Vagina (tissue), 2 donors: ENCODE measurements around the gene BEST1. TPM values are rescaled to one million over a fixed set of nuclear protein-coding genes. Genes with fewer than 3 reads are reported as not detected.
A peak's percentile ranks its signal among the peaks of the same experiment; 100 is the strongest.

Source experiments
- DNase-seq, 2 donors: peaks; one replicate each; pipeline ENCODE4 v3.0.0-alpha.2; 2017; ENCODE audit errors: extremely low spot score in 2 of 2
- H3K27ac ChIP-seq: fragments of 200-600 bp; sonication (generic); one replicate; pipeline ENCODE4 v1.5.1; 2019
- H3K27me3 ChIP-seq: fragments of 200-600 bp; sonication (generic); one replicate; pipeline ENCODE4 v1.5.1; 2019
- H3K36me3 ChIP-seq, 2 donors: fragments of 200-600 bp; sonication (generic); one replicate each; pipeline ENCODE4 v1.5.1; 2017 to 2019
- H3K4me1 ChIP-seq: fragments of 200-600 bp; sonication (generic); one replicate; pipeline ENCODE4 v1.5.1; 2019
- H3K4me3 ChIP-seq, 2 donors: fragments of 200-600 bp; sonication (generic); 1 replicate in 1 of 2; 2 replicates in 1 of 2; pipeline ENCODE4 v1.5.1; 2016 to 2019
- H3K9me3 ChIP-seq: fragments of 200-600 bp; sonication (generic); one replicate; pipeline ENCODE4 v1.5.1; 2019
- CTCF ChIP-seq, 3 experiments: fragments of 450-650 bp in 2 of 3; fragments of 200-600 bp in 1 of 3; sonication (generic) in 1 of 3; IDR thresholded peaks; one replicate each; pipeline ENCODE4 v1.5.1; 2017 to 2019; ENCODE audit warnings: antibody characterized with exemption in 3 of 3, mild to moderate bottlenecking in 2 of 3, moderate library complexity in 2 of 3
- POLR2A ChIP-seq, 2 donors: fragments of 450-650 bp; IDR thresholded peaks; one replicate each; pipeline ENCODE4 v1.6.1; 2017; ENCODE audit warnings: antibody characterized with exemption in 2 of 2, mild to moderate bottlenecking in 2 of 2, moderate library complexity in 2 of 2
- POLR2AphosphoS5 ChIP-seq, 2 donors: sonication (generic); formaldehyde crosslinking; IDR thresholded peaks; one replicate each; pipeline ENCODE4 v1.9.0; 2017; ENCODE audit warnings: antibody characterized with exemption in 2 of 2, mild to moderate bottlenecking in 2 of 2, low read depth in 1 of 2; ENCODE audit not compliant: insufficient read depth in 1 of 2
- intact Hi-C: fragments of 100-400 bp; cut with DNase I; formaldehyde crosslinking; loops from one replicate; pipeline ENCODE4 v1.15.1; 2023
- total RNA-seq: library from RNA; depleted of rRNA; stranded (reverse); fragments of >200 nt; gene quantifications from one replicate; pipeline ENCODE4 v1.2.3, GENCODE V29; 2016

Gene BEST1
- total RNA-seq, 1 donor from 2014 or later, result 4.4 TPM

- H3K4me3 ChIP-seq, result no peak overlapping the region
- DNase-seq, result no peak
- H3K27me3 ChIP-seq, result no peaks in the 10 kb centered on the region
- intact Hi-C loops, result no loop called here
- TF ChIP-seq POLR2A (IDR thresholded peaks at IDR 0.05) (no peak), CTCF (IDR thresholded peaks at IDR 0.05) (no peak), POLR2AphosphoS5 (IDR thresholded peaks at IDR 0.05; ENCODE audit: insufficient read depth in 1 of 2, low read depth in 1 of 2) (no peak)
- H3K9me3 ChIP-seq, result no peaks in the 10 kb centered on the region
- H3K4me1 ChIP-seq, result peaks cover 52% of the 10 kb centered on the region
- H3K36me3 ChIP-seq, result peaks cover 0 to 26% of the 10 kb centered on the region in 2 donors
- peak overlapping the region; percentile 71 for H3K27ac ChIP-seq
Measured at GRCh38 chr11:61907871-61908729, 42.1 kb upstream of the BEST1 start.

GRCh38 chr11:61908730-61909316 lies 41.3 kb upstream of the BEST1 start:
- Histone ChIP-seq H3K9me3 (no peaks in the 10 kb centered on the region), H3K27me3 (no peaks in the 10 kb centered on the region), H3K27ac (peak overlapping the region; percentile 71), H3K4me3 (no peak overlapping the region), H3K36me3 (peaks cover 0 to 22% of the 10 kb centered on the region in 2 donors), H3K4me1 (peaks cover 56% of the 10 kb centered on the region)
- TF ChIP-seq CTCF (IDR thresholded peaks at IDR 0.05), result no peak
- no peak for TF ChIP-seq POLR2AphosphoS5 (IDR thresholded peaks at IDR 0.05; ENCODE audit: insufficient read depth in 1 of 2, low read depth in 1 of 2)
- no peak for TF ChIP-seq POLR2A (IDR thresholded peaks at IDR 0.05)
- DNase-seq, result no peak
- intact Hi-C loops, result no loop called here

DNA sequence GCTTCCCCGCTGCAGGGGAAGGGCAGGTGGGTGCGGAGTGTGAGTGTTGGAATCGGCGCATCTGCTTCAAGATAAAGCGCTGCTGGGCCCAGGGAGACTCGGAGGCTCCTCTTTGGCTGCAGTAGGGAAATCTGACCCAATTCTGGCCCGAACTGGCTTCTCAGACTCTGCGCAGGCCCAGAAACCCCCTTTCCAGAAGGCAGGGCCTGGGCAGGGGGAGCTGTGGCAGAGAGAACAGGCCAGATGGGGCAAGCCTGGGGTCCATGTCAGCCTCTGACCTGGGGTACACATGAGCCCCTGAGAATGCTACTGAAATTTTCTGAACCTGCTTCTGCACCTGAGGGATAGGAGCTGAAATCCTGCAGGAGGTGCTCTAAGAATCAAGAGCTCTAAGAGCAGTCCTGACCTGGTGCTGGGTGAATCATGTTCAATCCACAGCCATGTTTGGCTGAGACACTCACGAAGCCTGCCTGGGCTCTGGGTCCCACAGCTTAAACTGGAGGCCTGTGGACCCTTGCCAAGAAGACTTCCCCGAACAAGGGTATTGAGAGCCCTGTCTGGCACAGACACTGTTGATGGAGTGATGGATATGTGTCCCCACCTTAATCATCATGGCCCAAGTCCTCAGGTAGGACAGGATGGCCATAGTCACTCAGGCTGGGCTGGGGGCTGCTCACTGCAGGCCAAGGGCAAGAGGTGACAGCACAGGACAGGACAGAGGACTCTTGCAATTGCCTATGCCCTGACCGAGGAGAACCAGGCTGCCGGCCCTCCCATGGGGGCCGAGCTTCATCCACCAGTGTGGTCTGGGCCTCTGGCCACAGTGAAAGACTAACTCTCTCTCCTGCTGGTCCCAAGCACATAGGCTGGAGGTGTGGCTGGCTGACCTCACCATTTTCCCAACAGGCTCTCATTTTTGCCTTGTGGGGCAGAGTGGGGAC lies 39.7 kb upstream of the BEST1 start:
- H3K9me3 ChIP-seq, result no peaks in the 10 kb centered on the region
- H3K27me3 ChIP-seq, result no peaks in the 10 kb centered on the region
- DNase-seq, result no peak
- H3K36me3 ChIP-seq, result peaks cover 0 to 10% of the 10 kb centered on the region in 2 donors
- no peak overlapping the region for H3K4me3 ChIP-seq
- TF ChIP-seq POLR2AphosphoS5 (IDR thresholded peaks at IDR 0.05; ENCODE audit: insufficient read depth in 1 of 2, low read depth in 1 of 2) (peak in 1 of 2 donors; percentile 17), POLR2A (IDR thresholded peaks at IDR 0.05) (no peak)
- H3K4me1 ChIP-seq, result peaks cover 71% of the 10 kb centered on the region
- peak overlapping the region; percentile 71 for H3K27ac ChIP-seq
- intact Hi-C loops, result no loop called here

GRCh38 chr11:61911128-61911700 lies 38.9 kb upstream of the BEST1 start:
- TF ChIP-seq POLR2A (IDR thresholded peaks at IDR 0.05) (no peak), POLR2AphosphoS5 (IDR thresholded peaks at IDR 0.05; ENCODE audit: insufficient read depth in 1 of 2, low read depth in 1 of 2) (no peak), CTCF (IDR thresholded peaks at IDR 0.05) (no peak)
- H3K36me3 ChIP-seq, result peaks cover 0 to 3% of the 10 kb centered on the region in 2 donors
- no peak overlapping the region for H3K4me3 ChIP-seq
- no peaks in the 10 kb centered on the region for H3K9me3 ChIP-seq
- H3K4me1 ChIP-seq, result peaks cover 74% of the 10 kb centered on the region
- no peaks in the 10 kb centered on the region for H3K27me3 ChIP-seq
- no peak for DNase-seq
- H3K27ac ChIP-seq, result peak overlapping the region; percentile 71
- intact Hi-C loops, result no loop called here
